GM19023 (cell line): ENCODE results near the gene TIE1.
"Not testable (repeated sequence)": the region's sequence is repeated elsewhere in the genome, so short reads cannot be mapped to it uniquely, and the experiment has no call there.

Experiments
- ATAC-seq: cut with Tn5 transposase; IDR thresholded peaks from one replicate; pipeline ENCODE4 v1.9.1; 2021; ENCODE audit warnings: mild to moderate bottlenecking, moderate library complexity; ENCODE audit not compliant: unreplicated experiment

Gene TIE1

DNA sequence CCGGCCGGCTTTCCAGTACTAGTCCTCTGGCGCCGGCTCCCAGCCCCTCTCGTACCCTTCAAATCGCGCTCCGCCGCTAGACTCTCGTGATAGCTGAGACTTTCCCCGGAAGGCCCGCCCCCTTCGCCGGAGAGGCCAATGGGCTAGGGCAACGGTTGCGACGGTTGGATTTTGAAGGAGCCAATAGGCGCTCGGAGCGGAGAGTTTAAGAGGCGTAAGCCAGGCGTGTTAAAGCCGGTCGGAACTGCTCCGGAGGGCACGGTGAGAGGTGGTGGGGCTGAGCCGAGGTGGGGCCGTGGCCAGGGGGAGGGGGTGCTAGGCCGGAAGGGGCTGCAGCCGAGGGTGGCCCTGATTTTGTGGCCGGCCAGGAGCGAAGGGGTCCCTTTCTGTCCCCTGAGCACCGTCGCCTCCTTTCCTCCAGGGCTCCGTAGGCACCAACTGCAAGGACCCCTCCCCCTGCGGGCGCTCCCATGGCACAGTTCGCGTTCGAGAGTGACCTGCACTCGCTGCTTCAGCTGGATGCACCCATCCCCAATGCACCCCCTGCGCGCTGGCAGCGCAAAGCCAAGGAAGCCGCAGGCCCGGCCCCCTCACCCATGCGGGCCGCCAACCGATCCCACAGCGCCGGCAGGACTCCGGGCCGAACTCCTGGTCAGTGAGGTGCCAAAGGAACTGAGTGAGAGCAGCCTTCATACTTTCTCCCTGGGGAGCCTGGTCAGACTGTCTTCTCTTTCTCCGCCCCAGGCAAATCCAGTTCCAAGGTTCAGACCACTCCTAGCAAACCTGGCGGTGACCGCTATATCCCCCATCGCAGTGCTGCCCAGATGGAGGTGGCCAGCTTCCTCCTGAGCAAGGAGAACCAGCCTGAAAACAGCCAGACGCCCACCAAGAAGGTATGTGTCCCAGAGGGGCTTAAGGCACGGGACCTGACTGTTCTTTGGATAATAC is 58.2 kb downstream of the TIE1 start, which contains the start of gene CDC20:
Gene CDC20 (plus strand): TSS at position 236 of the 948 bp plus-strand sequence. CDS start 235 bp downstream, at position 471.
- ATAC-seq, result peak; percentile 94

DNA sequence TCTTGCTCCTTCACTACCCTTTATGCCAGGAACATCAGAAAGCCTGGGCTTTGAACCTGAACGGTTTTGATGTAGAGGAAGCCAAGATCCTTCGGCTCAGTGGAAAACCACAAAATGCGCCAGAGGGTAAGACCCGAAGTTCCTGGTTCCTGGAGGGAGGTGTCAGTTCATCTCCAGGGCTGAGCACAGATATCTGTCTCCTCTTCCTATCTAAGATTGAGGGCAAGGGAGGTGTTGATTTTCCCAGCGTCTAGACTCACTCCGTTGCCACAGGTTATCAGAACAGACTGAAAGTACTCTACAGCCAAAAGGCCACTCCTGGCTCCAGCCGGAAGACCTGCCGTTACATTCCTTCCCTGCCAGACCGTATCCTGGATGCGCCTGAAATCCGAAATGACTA is 58.9 kb downstream of the TIE1 start:
- ATAC-seq, result no peak

DNA sequence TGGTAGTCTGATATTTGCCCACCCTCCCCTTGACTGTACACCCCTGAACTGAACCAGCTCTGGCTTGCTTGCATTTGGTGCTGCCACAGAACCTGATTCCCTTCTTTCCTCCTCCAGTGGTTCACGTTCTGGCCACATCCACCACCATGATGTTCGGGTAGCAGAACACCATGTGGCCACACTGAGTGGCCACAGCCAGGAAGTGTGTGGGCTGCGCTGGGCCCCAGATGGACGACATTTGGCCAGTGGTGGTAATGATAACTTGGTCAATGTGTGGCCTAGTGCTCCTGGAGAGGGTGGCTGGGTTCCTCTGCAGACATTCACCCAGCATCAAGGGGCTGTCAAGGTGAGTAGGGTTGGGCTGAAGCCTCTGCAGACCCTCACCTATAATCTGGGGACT is 59.8 kb downstream of the TIE1 start:
- ATAC-seq, result no peak

DNA sequence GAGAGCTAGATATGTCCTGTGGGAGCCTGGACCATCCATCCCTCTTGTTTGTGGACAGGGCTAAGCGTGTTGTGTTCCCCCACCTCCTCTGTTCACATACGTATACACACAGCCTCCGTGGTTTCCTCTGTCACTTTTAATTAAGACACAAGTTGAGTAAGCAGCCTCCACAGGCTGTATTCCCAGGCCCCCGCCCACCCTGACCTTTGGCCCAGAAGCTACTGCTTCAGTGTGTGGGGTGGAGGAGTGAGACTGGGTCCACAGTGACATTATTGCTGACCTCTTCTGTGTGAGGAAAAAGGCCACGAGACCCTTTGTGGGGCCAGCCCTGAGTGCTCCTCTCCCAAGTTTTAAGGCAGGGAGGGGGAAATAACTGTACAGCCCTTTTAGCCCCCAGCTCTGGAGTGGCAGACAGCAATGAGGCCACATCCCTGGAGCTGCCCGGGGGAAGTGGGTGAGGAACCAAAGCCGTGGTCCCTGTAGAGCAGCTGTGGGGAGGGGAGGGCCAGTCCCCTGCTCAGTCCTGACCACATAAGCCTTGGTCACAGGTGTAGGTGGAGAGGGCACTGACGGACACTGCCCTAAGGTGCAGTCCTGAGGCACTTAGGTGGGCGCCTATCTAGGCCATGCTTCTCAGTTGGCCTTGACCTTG is 62.6 kb downstream of the TIE1 start:
- no peak for ATAC-seq

DNA sequence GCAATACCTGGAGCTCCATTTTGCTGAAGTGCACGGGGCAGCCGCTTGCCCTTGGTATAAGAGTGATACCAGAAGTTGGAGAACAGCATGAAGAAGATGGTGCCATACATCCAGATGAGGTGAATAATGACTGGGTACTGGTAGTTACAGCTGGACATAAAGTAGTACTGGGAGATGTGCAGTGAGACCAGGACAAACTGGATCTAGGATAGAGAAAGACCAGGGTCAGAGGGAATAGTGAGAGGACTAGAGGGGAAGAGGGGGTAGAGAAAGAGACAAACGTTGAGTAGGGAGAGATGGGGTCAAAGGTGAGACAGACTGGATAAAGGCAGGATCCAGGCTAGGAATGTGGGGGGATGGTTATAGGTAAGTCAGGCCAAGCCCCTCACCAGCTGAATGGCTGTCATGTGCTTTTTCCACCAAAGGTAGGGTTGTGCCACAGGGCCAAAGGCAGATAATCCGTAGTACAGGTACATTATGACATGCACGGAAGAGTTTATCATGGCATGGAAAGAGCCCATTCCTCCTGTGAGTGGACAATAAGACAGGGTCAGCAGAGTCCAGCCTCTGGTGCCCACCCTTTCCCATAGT is 63.2 kb downstream of the TIE1 start:
- no peak for ATAC-seq

DNA sequence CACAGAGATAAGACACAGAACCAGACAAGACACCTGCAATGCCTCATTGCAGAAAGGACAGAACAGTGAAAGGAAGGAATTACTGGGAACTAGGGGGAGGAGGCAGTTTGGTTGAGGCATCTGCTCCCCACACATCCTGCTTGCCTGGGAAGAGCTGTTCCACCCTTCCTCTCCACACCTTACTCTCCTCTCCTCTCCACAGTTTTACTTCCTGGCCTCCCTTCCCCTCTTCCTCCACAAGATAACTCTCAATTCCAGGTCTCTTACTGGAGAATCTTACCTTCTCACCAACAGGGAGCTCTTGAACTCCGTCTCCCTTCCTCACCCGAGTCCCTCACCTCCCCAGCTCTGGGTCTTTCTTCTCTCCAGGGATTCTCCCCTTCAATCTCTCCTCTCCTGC is 64.9 kb downstream of the TIE1 start:
- ATAC-seq, result no peak

DNA sequence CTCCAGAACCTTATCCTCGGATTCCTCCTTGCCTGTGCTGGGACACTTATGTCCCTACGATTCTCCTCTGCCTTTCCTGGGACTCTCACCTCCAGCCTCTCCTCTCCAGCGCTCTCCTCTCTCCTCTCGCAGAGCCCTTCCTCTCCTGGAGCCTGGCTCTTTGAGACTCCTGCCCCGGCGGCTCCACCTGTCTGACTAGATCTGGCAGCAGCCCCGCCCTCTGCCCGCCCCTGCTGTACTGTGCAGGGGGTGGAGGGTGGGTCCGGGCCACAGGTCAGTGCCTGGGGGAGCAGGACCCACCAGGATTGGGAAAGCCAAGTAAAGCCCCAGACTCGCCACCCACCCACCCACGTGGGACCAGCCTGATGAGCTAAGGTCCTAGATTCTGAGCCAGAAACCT is 65.4 kb downstream of the TIE1 start:
- ATAC-seq, result no peak

DNA sequence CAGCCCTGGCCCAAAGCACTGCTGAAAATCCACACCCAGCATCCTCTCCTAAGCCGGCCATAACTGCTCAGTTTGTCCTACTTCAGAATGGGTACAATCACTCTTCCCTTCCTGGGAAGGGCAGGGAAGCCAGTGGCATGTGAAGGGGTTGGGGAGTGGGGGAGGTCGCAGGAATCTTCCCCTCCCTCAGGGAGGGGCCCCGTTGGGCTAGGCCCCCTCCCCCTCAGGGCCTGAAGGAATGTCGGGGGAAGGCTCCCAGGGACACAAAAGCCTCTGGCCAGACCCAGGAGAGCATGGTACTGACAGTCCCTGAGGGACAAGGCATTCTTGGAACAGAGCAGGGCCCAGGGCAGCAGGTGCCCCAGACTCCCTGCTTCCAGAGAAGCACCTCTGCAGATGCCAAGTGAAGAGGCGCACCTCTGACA is 65.8 kb downstream of the TIE1 start:
- no peak for ATAC-seq

DNA sequence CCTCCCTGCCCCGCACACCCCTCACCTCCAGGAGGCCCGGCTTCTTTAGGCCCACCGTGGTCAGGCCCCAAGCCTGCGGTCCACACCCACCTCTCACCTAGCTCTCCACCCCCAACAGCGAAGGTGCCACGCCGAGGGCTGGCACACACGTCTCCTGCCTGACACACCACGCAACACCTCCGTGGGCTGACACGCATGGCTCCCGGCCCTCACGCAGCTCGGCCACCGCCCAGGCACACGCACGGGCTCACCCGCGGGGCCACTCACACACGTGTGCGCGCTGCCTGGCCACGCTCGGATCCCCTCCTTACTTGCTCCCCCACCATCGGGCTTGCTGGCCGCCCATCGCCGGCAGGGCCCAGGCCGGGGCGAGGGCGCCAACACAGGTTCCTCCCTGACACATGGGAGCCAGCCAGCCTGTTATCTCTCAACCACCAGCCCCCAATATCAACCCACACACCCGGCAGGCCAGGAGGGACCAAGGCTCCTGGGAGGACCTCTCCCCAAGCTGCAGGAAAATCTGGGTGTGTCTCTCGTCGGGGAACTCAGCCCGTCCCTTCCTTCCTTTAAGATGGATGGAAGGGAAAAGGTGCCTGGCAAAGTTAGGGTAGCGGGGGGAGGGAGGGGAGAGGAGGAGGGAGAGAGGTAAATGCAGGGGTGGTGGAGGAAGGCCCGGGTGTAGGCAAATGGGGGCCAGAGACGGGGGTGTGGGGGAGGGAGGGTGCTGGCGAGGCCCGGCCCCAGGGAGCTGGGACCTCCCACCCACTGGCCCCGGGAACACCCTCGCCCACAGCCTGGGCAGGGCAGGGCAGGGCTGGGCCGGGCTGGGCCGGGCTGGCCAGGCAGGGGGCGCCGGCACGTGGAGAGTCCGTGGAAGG is 66.5 kb downstream of the TIE1 start:
- ATAC-seq, result peak; percentile 45

DNA sequence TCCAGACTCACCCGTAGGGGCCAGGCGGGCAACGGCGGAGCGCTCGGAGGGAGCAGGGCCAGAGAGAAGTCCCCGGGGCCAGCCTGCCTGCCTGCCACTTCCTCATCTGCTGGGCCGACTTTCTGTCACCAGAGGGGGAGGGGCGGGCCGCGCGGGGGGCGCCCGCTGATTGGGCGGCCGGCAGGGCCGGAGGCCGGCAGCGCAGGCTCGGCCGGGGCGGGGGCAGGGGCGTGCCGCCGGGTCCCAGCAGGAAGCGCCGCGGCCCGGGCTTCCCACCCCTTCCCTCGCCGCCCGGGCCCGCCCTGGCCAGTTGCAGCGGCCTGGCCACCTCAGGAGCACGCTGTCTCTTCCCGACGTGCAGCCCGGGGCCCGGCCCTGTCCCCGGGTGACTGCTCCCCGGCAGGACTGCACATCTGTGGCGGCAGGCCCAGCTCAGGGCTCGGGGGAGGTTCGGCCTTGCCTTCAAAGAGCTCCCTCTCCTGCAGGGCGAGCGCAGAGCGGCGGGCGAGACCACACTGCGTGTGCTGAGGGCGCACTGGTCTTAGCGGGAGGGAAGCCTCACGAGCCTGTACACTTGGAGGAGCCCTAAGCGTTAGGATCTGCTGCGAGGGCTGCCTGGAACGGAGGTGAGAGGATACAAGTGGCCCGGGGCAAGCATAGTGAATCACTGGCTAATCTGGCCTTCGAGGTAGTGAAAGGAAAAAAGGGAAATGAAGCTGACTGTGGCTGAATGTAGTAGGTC is 67.3 kb downstream of the TIE1 start, which contains the start of gene ELOVL1:
Gene ELOVL1 (minus strand): TSS at position 108 of the 742 bp plus-strand sequence. CDS start 2,402 bp downstream, outside the sequence.
- peak; percentile 68 for ATAC-seq

DNA sequence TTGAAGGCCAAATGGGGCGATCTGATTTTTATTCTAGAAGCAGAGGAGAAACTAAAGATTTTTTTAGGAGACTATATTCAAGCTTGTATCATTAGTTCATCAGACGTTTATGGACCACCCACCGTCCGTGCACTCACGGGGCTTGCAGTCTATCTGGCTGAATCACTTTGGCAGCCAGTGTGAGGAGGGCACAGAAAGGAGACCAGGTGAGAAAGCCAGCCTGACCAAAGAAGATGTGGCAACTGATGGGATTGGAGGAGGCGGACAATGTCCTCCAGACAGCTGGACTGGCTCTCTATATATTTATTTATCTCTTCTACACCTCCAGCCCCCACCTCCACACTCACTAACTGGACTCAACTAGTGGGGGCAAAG is 67.9 kb downstream of the TIE1 start:
- ATAC-seq, result no peak

DNA sequence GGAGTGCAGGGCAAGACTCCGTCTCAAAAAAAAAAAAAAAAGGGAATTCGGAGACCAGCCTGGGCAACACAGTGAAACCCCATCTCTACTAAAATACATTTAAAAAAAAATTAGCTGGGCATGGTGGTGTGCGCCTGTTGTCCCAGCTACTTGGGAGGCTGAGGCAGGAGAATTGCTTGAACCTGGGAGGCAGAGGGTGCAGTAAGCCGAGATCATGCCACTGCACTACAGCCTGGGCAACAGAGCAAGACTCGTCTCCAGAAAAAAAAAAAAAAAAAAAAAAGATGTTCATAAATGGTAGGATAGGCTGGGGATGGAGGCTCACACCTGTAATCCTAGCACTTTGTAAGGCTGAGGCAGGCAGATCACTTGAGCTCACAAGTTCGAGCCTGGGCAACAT is 69.0 kb downstream of the TIE1 start:
- not testable (repeated sequence) for ATAC-seq

DNA sequence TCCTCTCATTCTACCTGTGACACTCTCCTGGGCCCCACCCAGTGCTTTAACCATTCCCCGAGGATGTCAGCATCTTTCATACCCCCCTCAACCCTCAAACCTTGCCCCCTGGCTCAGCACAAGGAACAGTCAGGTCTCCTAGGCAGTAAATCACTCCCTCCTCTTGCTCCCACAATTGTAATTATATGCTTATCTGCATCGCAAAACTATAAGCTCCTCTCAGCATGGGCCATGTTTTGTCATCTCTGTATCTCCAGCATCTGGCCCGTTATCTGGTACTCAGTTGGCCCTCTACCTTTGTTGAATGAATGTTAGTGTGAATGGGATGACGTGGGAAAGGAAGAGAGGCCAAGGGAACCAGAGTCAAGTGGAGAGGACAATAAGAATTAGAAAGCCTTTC is 69.8 kb downstream of the TIE1 start:
- ATAC-seq, result no peak

DNA sequence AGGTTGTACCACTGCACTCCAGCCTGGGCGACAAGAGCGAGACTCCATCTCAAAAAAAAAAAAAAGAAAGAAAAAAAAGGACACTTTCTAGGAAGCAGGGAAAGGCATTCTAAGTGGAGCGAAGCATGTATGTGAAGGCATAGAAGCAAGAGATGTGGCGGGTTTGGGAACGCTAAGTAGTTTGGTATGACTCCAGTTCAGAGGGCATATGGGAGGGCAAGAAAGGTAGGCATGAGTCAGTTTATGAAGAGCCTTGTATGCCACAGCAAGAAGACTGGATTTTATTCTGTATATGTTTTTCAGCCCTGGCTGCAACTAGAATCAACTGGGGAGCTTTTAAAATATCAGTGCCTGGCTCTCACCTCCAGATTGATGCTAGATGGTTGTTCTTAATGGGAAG is 71.4 kb downstream of the TIE1 start:
- no peak for ATAC-seq
